Endothelial cell of umbilical vein (primary cell): ENCODE data around the gene BMP8B. TPM values are rescaled to one million over a fixed set of nuclear protein-coding genes. Genes with fewer than 3 reads are reported as not detected.

Experiments
- BruUV-seq: library from RNA; stranded (reverse); fragments of 400-500 nt; replicated peaks from 2 replicates; lab custom pipeline; 2021; lab: Mats Ljungman, UMichigan
- CTCF ChIA-PET: fragments of 300-600, 350-600 bp; sonication (Branson Sonifier 250); formaldehyde crosslinking; loops from one replicate; lab custom pipeline; 2021; ENCODE audit warnings: antibody characterized with exemption, inconsistent platforms; lab: Charles Lee
- POLR2A ChIA-PET: fragments of 300-600, 350-600 bp; sonication (Branson Sonifier 250); formaldehyde crosslinking; loops from one replicate; lab custom pipeline; 2021; ENCODE audit warnings: antibody characterized with exemption, inconsistent platforms; lab: Charles Lee
- DNase-seq: peaks from one replicate; pipeline ENCODE4 v3.0.0-alpha.2; 2011; ENCODE audit warnings: low read depth, low spot score
- FAIRE-seq: peaks from 2 replicates; lab custom pipeline; 2011; peaks lifted over from hg19 to GRCh38; lab: Jason Lieb, UNC
- H2AFZ ChIP-seq: 2 replicates; pipeline ENCODE4 v1.6.0; 2012; ENCODE audit warnings: low read depth, low read length, control low read depth, inconsistent platforms
- H3K27ac ChIP-seq: 2 replicates; pipeline ENCODE4 v1.5.1; 2011; ENCODE audit warnings: low read depth, mild to moderate bottlenecking, control low read depth, low read length, moderate library complexity; ENCODE audit not compliant: insufficient read depth
- H3K27me3 ChIP-seq, 2 experiments: 2 replicates each; pipeline versions ENCODE4 v1.6.0 to v1.6.1; 2011; ENCODE audit warnings: low read length in 2 of 2, mixed read lengths in 1 of 2; ENCODE audit not compliant: control insufficient read depth in 2 of 2, insufficient read depth in 2 of 2
- H3K36me3 ChIP-seq, 2 experiments: 2 replicates in 1 of 2; 3 replicates in 1 of 2; pipeline ENCODE4 v1.5.1; 2011; ENCODE audit warnings: low read length in 2 of 2, mild to moderate bottlenecking in 1 of 2, moderate library complexity in 1 of 2; ENCODE audit not compliant: control insufficient read depth in 2 of 2, insufficient read depth in 2 of 2; ENCODE audit errors: extremely low read depth in 1 of 2
- H3K4me1 ChIP-seq: 3 replicates; pipeline ENCODE4 v1.5.1; 2011; ENCODE audit warnings: mild to moderate bottlenecking, low read length; ENCODE audit not compliant: control insufficient read depth, insufficient read depth; ENCODE audit errors: extremely low read depth
- H3K4me2 ChIP-seq: 2 replicates; pipeline ENCODE4 v1.6.1; 2011; ENCODE audit warnings: low read length, control low read depth, mixed read lengths; ENCODE audit not compliant: insufficient read depth
- H3K4me3 ChIP-seq, 3 experiments: fragments of 200-600 bp in 1 of 3; sonication (generic), shearing (Covaris generic) in 1 of 3; replicated peaks in 1 of 3; 2 replicates each; pipeline ENCODE4 v1.5.1; 2011 to 2016; ENCODE audit warnings: control low read depth in 3 of 3, low read length in 3 of 3, mild to moderate bottlenecking in 2 of 3, inconsistent platforms in 1 of 3, low read depth in 1 of 3, moderate library complexity in 1 of 3; ENCODE audit not compliant: insufficient read depth in 1 of 3
- H3K79me2 ChIP-seq: 2 replicates; pipeline ENCODE4 v1.6.0; 2012; ENCODE audit warnings: low read length, inconsistent platforms; ENCODE audit not compliant: control insufficient read depth, insufficient read depth
- H3K9ac ChIP-seq: replicated peaks from 2 replicates; pipeline ENCODE3; 2011; ENCODE audit warnings: low read length, control low read depth; ENCODE audit not compliant: insufficient read depth; ENCODE audit errors: extremely low read depth
- H3K9me1 ChIP-seq: replicated peaks from 3 replicates; pipeline ENCODE4 v1.6.0; 2011; ENCODE audit warnings: mild to moderate bottlenecking, low read length; ENCODE audit not compliant: control insufficient read depth, insufficient read depth; ENCODE audit errors: extremely low read depth
- H3K9me3 ChIP-seq: replicated peaks from 2 replicates; pipeline ENCODE4 v1.5.1; 2012; ENCODE audit warnings: low read length, inconsistent platforms; ENCODE audit not compliant: control insufficient read depth, insufficient read depth
- H4K20me1 ChIP-seq: replicated peaks from 2 replicates; pipeline ENCODE3; 2011; ENCODE audit warnings: mild to moderate bottlenecking, low read length; ENCODE audit not compliant: control insufficient read depth, insufficient read depth; ENCODE audit errors: extremely low read depth
- CTCF ChIP-seq, 2 donors: IDR thresholded peaks; 1 replicate in 1 of 2; 2 replicates in 1 of 2; pipeline ENCODE4 v1.5.1; 2011; ENCODE audit warnings: low read length in 2 of 2, mild to moderate bottlenecking in 2 of 2, moderate library complexity in 2 of 2, control low read depth in 1 of 2, inconsistent platforms in 1 of 2, low read depth in 1 of 2; ENCODE audit not compliant: insufficient read depth in 1 of 2; ENCODE audit errors: extremely low read depth in 1 of 2
- EZH2 ChIP-seq: IDR thresholded peaks from 2 replicates; pipeline ENCODE4 v1.6.1; 2012; ENCODE audit warnings: borderline replicate concordance, low read depth, mild to moderate bottlenecking, moderate library complexity, low read length, inconsistent platforms; ENCODE audit not compliant: severe bottlenecking
- FOS ChIP-seq: IDR thresholded peaks from 2 replicates; pipeline ENCODE4 v1.6.1; 2011; ENCODE audit warnings: mild to moderate bottlenecking, low read length, moderate library complexity, borderline replicate concordance; ENCODE audit not compliant: insufficient read depth
- GATA2 ChIP-seq: IDR thresholded peaks from 2 replicates; pipeline ENCODE4 v1.7.0; 2011; ENCODE audit warnings: low read depth, mild to moderate bottlenecking, moderate library complexity, mixed read lengths, low read length; ENCODE audit not compliant: insufficient read length, insufficient read depth
- JUN ChIP-seq: IDR thresholded peaks from 2 replicates; pipeline ENCODE4 v1.6.1; 2011; ENCODE audit warnings: borderline replicate concordance, low read depth; ENCODE audit not compliant: insufficient read length, insufficient read depth
- MAX ChIP-seq: IDR thresholded peaks from 2 replicates; pipeline ENCODE4 v1.6.1; 2011; ENCODE audit not compliant: insufficient read depth, insufficient read length
- MYC ChIP-seq: IDR thresholded peaks from one replicate; pipeline ENCODE4 v1.6.1; 2011; ENCODE audit warnings: mild to moderate bottlenecking, low read depth, low read length
- POLR2A ChIP-seq: IDR thresholded peaks from 2 replicates; pipeline ENCODE4 v1.6.1; 2012; ENCODE audit warnings: low read depth, mild to moderate bottlenecking, control low read depth, low read length
- POLR2AphosphoS5 ChIP-seq: IDR thresholded peaks from 2 replicates; pipeline ENCODE4 v1.6.1; 2012; ENCODE audit warnings: low read depth, mild to moderate bottlenecking, control low read depth, low read length, moderate library complexity; ENCODE audit not compliant: insufficient read depth
- dilution Hi-C: fragments of 300-500 bp; cut with MboI; formaldehyde crosslinking; loops from one replicate; pipeline ENCODE4 v1.15.0; 2019; ENCODE audit warnings: low sequenced_read_pairs; ENCODE audit not compliant: extremely low pct_ligation_motif_present
- intact Hi-C: fragments of 100-400 bp; cut with micrococcal nuclease; formaldehyde crosslinking; loops from one replicate; pipeline ENCODE4 v1.10.0; 2022
- polyA plus RNA-seq, 4 experiments: library from polyadenylated mRNA; depleted of rRNA in 3 of 4; stranded (reverse) in 3 of 4; unstranded in 1 of 4; fragments of >200 nt; gene quantifications; 2 replicates each; pipeline versions ENCODE4 v1.2.1 to v1.2.3, GENCODE V29; 2011 to 2012; ENCODE audit warnings: missing spikeins in 1 of 4
- total RNA-seq: library from RNA; stranded (reverse); gene quantifications from 2 replicates; pipeline ENCODE4 v1.2.3, GENCODE V29; 2021

Gene BMP8B
- total and polyA plus RNA-seq, 2 donors (not counting 3 experiments of a cell fraction or from before 2014, with no cell fraction given) = 0.07 TPM; not detected in 1

GRCh38 chr1:39726600-39726999 lies 62.1 kb downstream of the BMP8B start:
- Histone ChIP-seq H3K4me2 (no peak overlapping the region), H3K27me3 (peaks cover 41 to 79% of the 10 kb centered on the region in 2 experiments), H3K9me1 (no peaks in the 10 kb centered on the region), H3K4me1 (peaks cover 5% of the 10 kb centered on the region), H3K79me2 (no peaks in the 10 kb centered on the region), H3K9ac (no peak overlapping the region), H3K27ac (no peak overlapping the region), H4K20me1 (no peaks in the 10 kb centered on the region), H3K9me3 (no peaks in the 10 kb centered on the region), H3K4me3 (no peak overlapping the region), H2AFZ (no peak overlapping the region), H3K36me3 (no peaks in the 10 kb centered on the region)
- TF ChIP-seq MYC (no peak), EZH2 (no peak), CTCF (IDR thresholded peaks at IDR 0.05; ENCODE audit: extremely low read depth in 1 of 2, insufficient read depth in 1 of 2, low read depth in 1 of 2, low read length in 2 of 2) (no peak), POLR2A (no peak), JUN (no peak), MAX (no peak), POLR2AphosphoS5 (no peak), FOS (no peak), GATA2 (no peak)
- ChIA-PET CTCF (interaction anchor here (0.7 to 1.8 kb wide), 4 partner anchors 9 to 120 kb away, joined by 3 to 5 read pairs (median 4); partner anchors contain the start of gene PPIE), POLR2A (no interaction called here)
- no peak for FAIRE-seq
- dilution Hi-C loops (no loop called here), intact Hi-C loops (no loop called here)
- DNase-seq = no peak
- BruUV-seq = no TSS peak
